HEK293T (cell line): ENCODE results near the gene ABCC8.

ENCODE experiments used
- BHLHE40 ChIP-seq: fragments of 450-650 bp; IDR thresholded peaks from 2 replicates; pipeline ENCODE4 v1.6.1; 2016; ENCODE audit warnings: mild to moderate bottlenecking, moderate library complexity, borderline replicate concordance
- CTBP1 ChIP-seq: fragments of 450-650 bp; IDR thresholded peaks from 2 replicates; pipeline ENCODE4 v1.6.1; 2016; ENCODE audit warnings: borderline replicate concordance
- FOXM1 ChIP-seq: fragments of 450-650 bp; IDR thresholded peaks from 2 replicates; pipeline ENCODE4 v1.6.1; 2017; ENCODE audit warnings: mild to moderate bottlenecking, borderline replicate concordance
- NFRKB ChIP-seq: fragments of 450-650 bp; IDR thresholded peaks from 2 replicates; pipeline ENCODE4 v1.6.1; 2016; ENCODE audit warnings: mild to moderate bottlenecking, moderate library complexity
- SUZ12 ChIP-seq: fragments of 450-650 bp; IDR thresholded peaks from 2 replicates; pipeline ENCODE4 v1.6.1; 2016; ENCODE audit warnings: mild to moderate bottlenecking
- ZNF384 ChIP-seq: fragments of 450-650 bp; IDR thresholded peaks from 2 replicates; pipeline ENCODE4 v1.6.1; 2016

DNA sequence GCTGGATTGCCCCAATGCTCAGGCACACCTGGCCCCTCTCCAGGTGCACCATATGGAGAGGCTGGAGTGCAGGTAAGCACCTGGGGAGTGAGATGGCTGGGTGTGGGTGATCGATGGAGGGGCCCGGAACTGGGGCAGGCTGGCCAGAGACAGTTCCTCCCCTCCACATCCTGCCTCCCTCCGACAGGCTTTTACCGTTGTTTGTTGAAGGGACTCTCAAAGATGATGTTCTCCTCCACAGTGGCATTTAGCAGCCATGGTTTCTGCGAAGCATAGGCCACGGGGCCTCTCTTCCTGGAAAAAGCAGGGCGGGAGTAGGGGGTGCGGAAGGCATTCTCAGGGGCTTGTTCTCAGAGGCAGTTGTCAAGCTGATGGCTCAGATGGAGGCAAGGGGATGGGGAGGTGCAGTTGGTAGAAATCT lies 62.3 kb downstream of the ABCC8 start:
- no peak for TF ChIP-seq SUZ12
- TF ChIP-seq BHLHE40 = no peak
- TF ChIP-seq CTBP1 = no peak
- no peak for TF ChIP-seq NFRKB
- TF ChIP-seq FOXM1 = no peak
- no peak for TF ChIP-seq ZNF384
